Type B pancreatic cell (in vitro differentiated cells): ENCODE measurements around the gene SLC25A31. TPM values are rescaled to one million over a fixed set of nuclear protein-coding genes. Genes with fewer than 3 reads are reported as not detected.

Source experiments
- DNase-seq: peaks from one replicate; pipeline ENCODE4 v3.0.0; 2021; ENCODE audit warnings: mixed read lengths; ENCODE audit not compliant: unreplicated experiment; ENCODE audit errors: extremely low spot score
- H3K27ac Mint-ChIP-seq: 2 replicates; pipeline ENCODE4 v1.8.0; 2021; ENCODE audit warnings: mild to moderate bottlenecking, mixed read lengths
- H3K27me3 Mint-ChIP-seq: 2 replicates; pipeline ENCODE4 v1.8.0; 2021; ENCODE audit warnings: mixed read lengths
- H3K36me3 Mint-ChIP-seq: 2 replicates; pipeline ENCODE4 v1.8.0; 2021; ENCODE audit warnings: mixed read lengths
- H3K4me1 Mint-ChIP-seq: one replicate; pipeline ENCODE4 v1.8.0; 2021; ENCODE audit warnings: mixed read lengths; ENCODE audit not compliant: unreplicated experiment
- H3K4me3 Mint-ChIP-seq: 2 replicates; pipeline ENCODE4 v1.8.0; 2021; ENCODE audit warnings: mild to moderate bottlenecking, mixed read lengths
- H3K9me3 Mint-ChIP-seq: 2 replicates; pipeline ENCODE4 v1.8.0; 2021; ENCODE audit warnings: mixed read lengths
- long read RNA-seq: library from polyadenylated mRNA; unstranded; transcript quantifications from one replicate; pipeline ENCODE4 v2.0.0, GENCODE V29; 2020
- total RNA-seq: library from RNA; stranded (reverse); gene quantifications from 2 replicates; pipeline ENCODE4 v1.2.1, GENCODE V29; 2021; ENCODE audit warnings: low replicate concordance
- TF ChIP-seq, protein P1 (sequence below): fragments of 200-600 bp; sonication (generic); conservative IDR thresholded peaks from 2 replicates; pipeline ENCODE4 v1.5.0; 2021; ENCODE audit warnings: antibody characterized with exemption, mild to moderate bottlenecking

SLC25A31 gene
- total RNA-seq: not detected in 2 replicates
- long read RNA-seq: 0 reads

DNA sequence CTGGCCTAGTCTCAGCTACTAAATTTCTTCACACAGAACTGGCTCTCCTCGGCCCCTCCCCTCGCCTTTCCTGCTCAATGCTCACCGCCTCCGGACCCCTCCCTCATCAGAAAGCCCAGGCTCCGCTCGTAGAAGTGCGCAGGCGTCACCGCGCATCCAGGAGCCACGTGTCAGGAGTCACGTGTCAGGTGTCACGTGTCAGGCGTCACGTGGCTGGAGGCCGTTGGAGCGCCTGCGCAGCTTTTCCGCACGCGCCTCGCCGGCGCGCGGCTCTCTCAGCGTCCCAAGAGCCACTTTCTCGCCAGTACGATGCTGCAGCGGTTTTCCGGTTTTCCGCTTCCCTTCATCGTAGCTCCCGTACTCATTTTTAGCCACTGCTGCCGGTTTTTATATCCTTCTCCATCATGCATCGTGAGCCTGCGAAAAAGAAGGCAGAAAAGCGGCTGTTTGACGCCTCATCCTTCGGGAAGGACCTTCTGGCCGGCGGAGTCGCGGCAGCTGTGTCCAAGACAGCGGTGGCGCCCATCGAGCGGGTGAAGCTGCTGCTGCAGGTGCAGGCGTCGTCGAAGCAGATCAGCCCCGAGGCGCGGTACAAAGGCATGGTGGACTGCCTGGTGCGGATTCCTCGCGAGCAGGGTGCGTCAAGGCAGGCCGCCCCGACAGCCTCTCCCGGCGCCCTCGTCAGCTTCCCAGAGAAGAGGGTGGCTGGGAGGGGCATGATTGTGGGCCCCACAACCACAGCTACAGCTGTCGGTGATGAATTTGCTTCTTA lies at the start of gene SLC25A31:
Gene SLC25A31, plus strand, starts transcription at position 259 of the 772 bp plus-strand sequence. Its CDS starts 146 bp downstream, at position 405.
- Mint-ChIP-seq H3K27me3 (no peaks in the 10 kb centered on the region), H3K4me1 (no peaks in the 10 kb centered on the region), H3K9me3 (no peaks in the 10 kb centered on the region), H3K4me3 (no peak within 1 kb of the TSS), H3K36me3 (no peaks in the 10 kb centered on the region), H3K27ac (no peak within 1 kb of the TSS)
- no peak for DNase-seq
- TF ChIP-seq, protein P1, sequence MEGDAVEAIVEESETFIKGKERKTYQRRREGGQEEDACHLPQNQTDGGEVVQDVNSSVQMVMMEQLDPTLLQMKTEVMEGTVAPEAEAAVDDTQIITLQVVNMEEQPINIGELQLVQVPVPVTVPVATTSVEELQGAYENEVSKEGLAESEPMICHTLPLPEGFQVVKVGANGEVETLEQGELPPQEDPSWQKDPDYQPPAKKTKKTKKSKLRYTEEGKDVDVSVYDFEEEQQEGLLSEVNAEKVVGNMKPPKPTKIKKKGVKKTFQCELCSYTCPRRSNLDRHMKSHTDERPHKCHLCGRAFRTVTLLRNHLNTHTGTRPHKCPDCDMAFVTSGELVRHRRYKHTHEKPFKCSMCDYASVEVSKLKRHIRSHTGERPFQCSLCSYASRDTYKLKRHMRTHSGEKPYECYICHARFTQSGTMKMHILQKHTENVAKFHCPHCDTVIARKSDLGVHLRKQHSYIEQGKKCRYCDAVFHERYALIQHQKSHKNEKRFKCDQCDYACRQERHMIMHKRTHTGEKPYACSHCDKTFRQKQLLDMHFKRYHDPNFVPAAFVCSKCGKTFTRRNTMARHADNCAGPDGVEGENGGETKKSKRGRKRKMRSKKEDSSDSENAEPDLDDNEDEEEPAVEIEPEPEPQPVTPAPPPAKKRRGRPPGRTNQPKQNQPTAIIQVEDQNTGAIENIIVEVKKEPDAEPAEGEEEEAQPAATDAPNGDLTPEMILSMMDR: no peak

DNA sequence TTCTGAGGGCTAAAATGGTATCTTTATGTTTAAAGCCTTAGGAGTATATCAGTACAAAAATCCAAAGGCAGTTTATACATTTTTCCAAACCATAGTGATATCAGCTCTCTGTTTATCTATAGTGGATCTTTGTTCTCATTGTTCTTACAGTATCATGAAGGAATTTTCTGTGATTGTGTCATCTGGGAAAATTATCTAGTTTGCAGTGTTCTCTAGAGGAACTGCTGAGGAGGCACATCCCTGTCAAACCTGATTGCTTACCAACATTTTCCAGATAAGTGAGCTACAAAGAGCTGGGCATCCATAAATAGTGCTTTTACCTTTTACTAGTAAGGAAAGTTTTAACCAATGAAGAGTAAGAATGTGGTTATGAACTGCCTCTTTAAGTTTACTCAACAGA lies 44.9 kb upstream of the SLC25A31 start:
- Mint-ChIP-seq H3K36me3 (peaks cover 15% of the 10 kb centered on the region), H3K4me3 (no peak overlapping the region), H3K27me3 (no peaks in the 10 kb centered on the region), H3K4me1 (no peaks in the 10 kb centered on the region), H3K27ac (no peak overlapping the region), H3K9me3 (no peaks in the 10 kb centered on the region)
- TF ChIP-seq, protein P1: no peak
- no peak for DNase-seq

DNA sequence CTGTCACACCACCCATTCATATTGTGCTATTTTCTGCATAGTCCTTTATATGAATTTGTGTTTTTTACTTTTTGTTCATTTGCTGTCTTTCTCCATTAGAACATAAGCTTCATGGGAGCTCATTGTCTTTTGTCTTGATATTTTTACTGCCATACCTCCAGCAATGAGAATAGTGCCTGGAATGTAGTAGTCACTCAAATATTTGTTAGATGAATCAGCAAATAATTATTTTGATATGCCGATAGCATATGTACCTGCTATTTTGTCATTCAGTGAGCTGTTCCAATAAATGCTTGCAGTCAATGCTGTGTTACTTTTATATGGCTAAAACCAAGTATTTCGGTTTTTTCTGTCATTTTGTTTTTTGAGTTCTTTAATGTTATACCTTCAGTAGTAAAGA lies 43.5 kb upstream of the SLC25A31 start:
- no peaks in the 10 kb centered on the region for H3K4me1 Mint-ChIP-seq
- no peak overlapping the region for H3K27ac Mint-ChIP-seq
- H3K36me3 Mint-ChIP-seq: peaks cover 26% of the 10 kb centered on the region
- H3K27me3 Mint-ChIP-seq: no peaks in the 10 kb centered on the region
- H3K9me3 Mint-ChIP-seq: no peaks in the 10 kb centered on the region
- TF ChIP-seq, protein P1: no peak
- H3K4me3 Mint-ChIP-seq: no peak overlapping the region
- DNase-seq: no peak

DNA sequence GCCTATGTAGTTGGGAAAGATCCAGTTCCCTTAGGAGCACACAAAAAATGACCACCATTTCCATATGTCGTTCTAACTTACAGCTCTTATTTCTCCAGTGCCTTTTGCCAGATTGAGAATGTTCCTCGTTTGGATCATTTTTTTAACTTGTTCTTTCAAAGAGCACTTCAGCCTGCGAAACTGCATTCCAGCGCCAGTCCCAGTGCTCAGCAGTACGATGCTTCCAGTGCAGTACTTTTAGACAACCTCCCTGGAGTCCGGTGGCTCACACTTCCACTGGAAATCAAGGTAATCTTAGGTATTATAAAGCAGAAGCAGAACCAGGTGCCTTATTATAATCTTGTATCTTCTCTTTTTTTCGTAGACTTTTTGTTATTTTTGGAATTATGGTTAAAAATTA lies 42.6 kb upstream of the SLC25A31 start:
- H3K4me3 Mint-ChIP-seq: no peak overlapping the region
- H3K4me1 Mint-ChIP-seq: no peaks in the 10 kb centered on the region
- TF ChIP-seq, protein P1: no peak
- no peaks in the 10 kb centered on the region for H3K9me3 Mint-ChIP-seq
- no peak overlapping the region for H3K27ac Mint-ChIP-seq
- DNase-seq: no peak
- no peaks in the 10 kb centered on the region for H3K27me3 Mint-ChIP-seq
- peaks cover 36% of the 10 kb centered on the region for H3K36me3 Mint-ChIP-seq

DNA sequence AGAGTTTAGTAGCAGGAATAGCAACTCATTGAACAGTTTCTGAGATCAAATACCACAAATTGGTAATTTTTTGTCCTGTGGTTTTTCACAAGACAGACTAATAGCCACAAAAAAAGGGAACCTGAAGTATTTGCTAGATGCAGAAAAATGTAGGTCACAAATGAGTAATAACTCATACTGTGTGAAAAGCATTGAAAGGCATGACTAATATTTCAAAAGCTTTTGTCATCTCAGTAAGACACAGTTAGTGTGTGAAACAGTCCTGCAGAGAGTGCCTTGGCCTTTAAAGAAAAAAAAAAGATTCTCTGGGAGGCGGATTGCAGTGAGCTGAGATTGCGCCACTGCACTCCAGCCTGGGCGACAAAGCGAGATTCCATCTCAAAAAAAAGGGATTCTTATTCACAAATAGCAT lies 31.4 kb upstream of the SLC25A31 start:
- Mint-ChIP-seq H3K4me1 (no peaks in the 10 kb centered on the region), H3K4me3 (no peak overlapping the region), H3K36me3 (peaks cover 24% of the 10 kb centered on the region), H3K9me3 (no peaks in the 10 kb centered on the region), H3K27ac (no peak overlapping the region), H3K27me3 (no peaks in the 10 kb centered on the region)
- DNase-seq: no peak
- TF ChIP-seq, protein P1: no peak
